ENCODE data around the gene SLC44A4.
"Not testable (repeated sequence)": the region's sequence is repeated elsewhere in the genome, so short reads cannot be mapped to it uniquely, and the experiment has no call there.

DNA sequence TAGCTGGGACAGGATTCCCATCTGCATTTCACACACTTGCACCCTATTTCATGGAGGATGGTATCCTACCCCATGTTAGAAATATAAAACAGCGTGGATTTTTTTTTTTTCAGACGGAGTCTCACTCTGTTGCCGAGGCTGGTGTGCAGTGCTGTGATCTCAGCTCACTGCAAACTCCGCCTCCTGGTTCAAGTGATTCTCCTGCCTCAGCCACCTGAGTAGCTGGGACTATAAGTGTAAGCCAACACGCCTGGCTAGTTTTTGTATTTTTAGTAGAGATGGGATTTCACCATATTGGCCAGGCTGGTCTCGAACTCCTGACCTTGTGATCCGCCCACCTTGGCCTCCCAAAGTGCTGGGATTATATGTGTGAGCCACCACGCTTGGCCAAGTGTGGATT, 21.0 kb downstream of the SLC44A4 start:
- TF ChIP-seq, protein P1, sequence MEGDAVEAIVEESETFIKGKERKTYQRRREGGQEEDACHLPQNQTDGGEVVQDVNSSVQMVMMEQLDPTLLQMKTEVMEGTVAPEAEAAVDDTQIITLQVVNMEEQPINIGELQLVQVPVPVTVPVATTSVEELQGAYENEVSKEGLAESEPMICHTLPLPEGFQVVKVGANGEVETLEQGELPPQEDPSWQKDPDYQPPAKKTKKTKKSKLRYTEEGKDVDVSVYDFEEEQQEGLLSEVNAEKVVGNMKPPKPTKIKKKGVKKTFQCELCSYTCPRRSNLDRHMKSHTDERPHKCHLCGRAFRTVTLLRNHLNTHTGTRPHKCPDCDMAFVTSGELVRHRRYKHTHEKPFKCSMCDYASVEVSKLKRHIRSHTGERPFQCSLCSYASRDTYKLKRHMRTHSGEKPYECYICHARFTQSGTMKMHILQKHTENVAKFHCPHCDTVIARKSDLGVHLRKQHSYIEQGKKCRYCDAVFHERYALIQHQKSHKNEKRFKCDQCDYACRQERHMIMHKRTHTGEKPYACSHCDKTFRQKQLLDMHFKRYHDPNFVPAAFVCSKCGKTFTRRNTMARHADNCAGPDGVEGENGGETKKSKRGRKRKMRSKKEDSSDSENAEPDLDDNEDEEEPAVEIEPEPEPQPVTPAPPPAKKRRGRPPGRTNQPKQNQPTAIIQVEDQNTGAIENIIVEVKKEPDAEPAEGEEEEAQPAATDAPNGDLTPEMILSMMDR (conservative IDR thresholded peaks at IDR 0.05 in 1 of 2, IDR thresholded peaks at IDR 0.05 in 1 of 2; ENCODE audit: extremely low read depth in 1 of 2, insufficient read depth in 1 of 2, low read depth in 1 of 2, low read length in 2 of 2): not testable (repeated sequence)
- TF ChIP-seq EZH2 (IDR thresholded peaks at IDR 0.05; ENCODE audit: borderline replicate concordance, low read length): not testable (repeated sequence)

Data from mammary epithelial cell (primary cell).